Panc1 (cell line): Measurements from ENCODE around the gene UGT8. TPM values are rescaled to one million over a fixed set of nuclear protein-coding genes. Genes with fewer than 3 reads are reported as not detected.

Experiments used
- ATAC-seq: fragments of 200-7000 bp; cut with Tn5 transposase; 2 replicates; pipeline ENCODE4 v1.9.1; 2020; ENCODE audit warnings: mild to moderate bottlenecking, moderate library complexity
- BruUV-seq: library from RNA; stranded (reverse); fragments of 400-500 nt; replicated peaks from 2 replicates; lab custom pipeline; 2021; lab: Mats Ljungman, UMichigan
- CTCF ChIA-PET: fragments of 300-600 bp; sonication (Branson Sonifier 250); formaldehyde crosslinking; loops from one replicate; lab custom pipeline; 2022; ENCODE audit warnings: antibody characterized with exemption; lab: Charles Lee
- POLR2A ChIA-PET: fragments of 300-600 bp; sonication (Branson Sonifier 250); formaldehyde crosslinking; loops from one replicate; lab custom pipeline; 2022; ENCODE audit warnings: antibody characterized with exemption; lab: Charles Lee
- DNase-seq: peaks from one replicate; pipeline ENCODE4 v3.0.0-alpha.2; 2010; ENCODE audit warnings: low read depth, low spot score
- H3K27ac ChIP-seq: 2 replicates; pipeline ENCODE4 v1.5.1; 2011; ENCODE audit warnings: mild to moderate bottlenecking, low read length, inconsistent platforms
- H3K27me3 ChIP-seq: fragments of 200-500 bp; sonication (Bioruptor generic); 2 replicates; pipeline ENCODE4 v1.6.0; 2014; ENCODE audit warnings: low read length, inconsistent platforms; ENCODE audit not compliant: control insufficient read depth, insufficient read depth
- H3K36me3 ChIP-seq: fragments of 200-500 bp; sonication (Bioruptor generic); 2 replicates; pipeline ENCODE4 v1.5.1; 2014; ENCODE audit warnings: inconsistent platforms, mild to moderate bottlenecking, low read length, moderate library complexity; ENCODE audit not compliant: control insufficient read depth, insufficient read depth
- H3K4me1 ChIP-seq: 2 replicates; pipeline ENCODE4 v1.5.1; 2011; ENCODE audit warnings: inconsistent platforms, mild to moderate bottlenecking, low read length, moderate library complexity; ENCODE audit not compliant: control insufficient read depth, insufficient read depth
- H3K4me3 ChIP-seq, 2 experiments: 2 replicates each; pipeline ENCODE4 v1.5.1; 2011 to 2012; ENCODE audit warnings: low read depth in 2 of 2, low read length in 2 of 2, mild to moderate bottlenecking in 2 of 2, inconsistent platforms in 1 of 2, moderate library complexity in 1 of 2
- H3K9me3 ChIP-seq: fragments of 200-500 bp; sonication (Bioruptor generic); 2 replicates; pipeline ENCODE4 v1.5.1; 2014; ENCODE audit warnings: low read depth, mild to moderate bottlenecking, inconsistent platforms, low read length, moderate library complexity; ENCODE audit not compliant: control insufficient read depth, insufficient read depth
- CTCF ChIP-seq: fragments of 450-650 bp; IDR thresholded peaks from 2 replicates; pipeline ENCODE4 v1.5.1; 2017; ENCODE audit warnings: mild to moderate bottlenecking
- POLR2AphosphoS5 ChIP-seq: IDR thresholded peaks from 2 replicates; pipeline ENCODE4 v1.6.1; 2012; ENCODE audit warnings: mild to moderate bottlenecking, low read depth, low read length, moderate library complexity
- REST ChIP-seq, 2 experiments: IDR thresholded peaks; 2 replicates each; pipeline ENCODE4 v1.6.1; 2011 to 2012; ENCODE audit warnings: low read depth in 2 of 2, control low read depth in 1 of 2, low read length in 1 of 2, mild to moderate bottlenecking in 1 of 2, moderate library complexity in 1 of 2; ENCODE audit not compliant: insufficient read depth in 1 of 2
- SIN3A ChIP-seq: IDR thresholded peaks from 2 replicates; pipeline ENCODE4 v1.6.1; 2012; ENCODE audit warnings: low read depth, mild to moderate bottlenecking, low read length, moderate library complexity, borderline replicate concordance; ENCODE audit not compliant: insufficient read depth
- TCF7L2 ChIP-seq: IDR thresholded peaks from 2 replicates; pipeline ENCODE4 v1.6.1; 2011; ENCODE audit warnings: mild to moderate bottlenecking, low read depth, low read length, inconsistent platforms
- in situ Hi-C: cut with HindIII; loops from 2 replicates; pipeline ENCODE4 v1.10.0; 2016; ENCODE audit warnings: low sequenced_read_pairs, low pct_unique_long_range_greater_than_20kb
- intact Hi-C: fragments of 100-400 bp; cut with micrococcal nuclease; formaldehyde crosslinking; loops from one replicate; pipeline ENCODE4 v1.10.0; 2022; ENCODE audit not compliant: unreplicated experiment
- total RNA-seq: library from RNA; stranded (reverse); gene quantifications from one replicate; pipeline ENCODE4 v1.2.1, GENCODE V29; 2021; ENCODE audit not compliant: unreplicated experiment

Gene UGT8
- total RNA-seq, 1 experiment from 2014 or later = 2.1 TPM

GRCh38 chr4:114701491-114701890, 102.9 kb downstream of the UGT8 start:
- ChIA-PET POLR2A (no interaction called here), CTCF (no interaction called here)
- Histone ChIP-seq H3K4me3 (no peak overlapping the region), H3K9me3 (no peaks in the 10 kb centered on the region), H3K27ac (no peak overlapping the region), H3K27me3 (no peaks in the 10 kb centered on the region), H3K36me3 (no peaks in the 10 kb centered on the region; the same call in 1 of the 2 replicates), H3K4me1 (no peaks in the 10 kb centered on the region)
- DNase-seq (no peak), ATAC-seq (no peak)
- intact Hi-C loops = no loop called here
- BruUV-seq = no TSS peak
- TF ChIP-seq SIN3A = no peak
- TF ChIP-seq CTCF = no peak
- no peak for TF ChIP-seq TCF7L2
- TF ChIP-seq POLR2AphosphoS5 = no peak
- TF ChIP-seq REST (IDR thresholded peaks at IDR 0.05; ENCODE audit: insufficient read depth in 1 of 2, low read depth in 2 of 2, low read length in 1 of 2) = no peak
- in situ Hi-C loops = no loop called here

- H3K27me3 ChIP-seq = no peaks in the 10 kb centered on the region
- H3K4me1 ChIP-seq = no peaks in the 10 kb centered on the region
- ATAC-seq = no peak
- intact Hi-C loops (no loop called here), in situ Hi-C loops (no loop called here)
- CTCF ChIA-PET = no interaction called here
- H3K9me3 ChIP-seq = no peaks in the 10 kb centered on the region
- POLR2A ChIA-PET = no interaction called here
- TF ChIP-seq SIN3A (no peak), POLR2AphosphoS5 (no peak), CTCF (no peak), TCF7L2 (no peak), REST (IDR thresholded peaks at IDR 0.05; ENCODE audit: insufficient read depth in 1 of 2, low read depth in 2 of 2, low read length in 1 of 2) (no peak)
- no peak for DNase-seq
- H3K27ac ChIP-seq = no peak overlapping the region
- H3K4me3 ChIP-seq = no peak overlapping the region
- BruUV-seq = no TSS peak
- H3K36me3 ChIP-seq = no peaks in the 10 kb centered on the region
Measured at GRCh38 chr4:114717432-114717831, 118.8 kb downstream of the UGT8 start.
